HG02623 (cell line): ENCODE results near the gene DPP6.

Experiments used
- ATAC-seq: cut with Tn5 transposase; IDR thresholded peaks from one replicate; pipeline ENCODE4 v1.9.1; 2021; ENCODE audit warnings: moderate library complexity; ENCODE audit not compliant: unreplicated experiment

DPP6 gene

GRCh38 chr7:154509192-154509591, 457.0 kb downstream of the DPP6 start:
- ATAC-seq: no peak

GRCh38 chr7:154512121-154512833, 460.1 kb downstream of the DPP6 start:
- ATAC-seq: no peak

GRCh38 chr7:154517768-154518167, 465.6 kb downstream of the DPP6 start:
- no peak for ATAC-seq

GRCh38 chr7:154519229-154519628, 467.0 kb downstream of the DPP6 start:
- no peak for ATAC-seq

- ATAC-seq: no peak
Measured at GRCh38 chr7:154530136-154530535, 477.9 kb downstream of the DPP6 start.

- ATAC-seq: no peak
Measured at GRCh38 chr7:154532771-154533170, 480.6 kb downstream of the DPP6 start.

- no peak for ATAC-seq
Measured at GRCh38 chr7:154540596-154540995, 488.4 kb downstream of the DPP6 start.

- ATAC-seq: no peak
Measured at GRCh38 chr7:154541606-154542005, 489.4 kb downstream of the DPP6 start.

GRCh38 chr7:154546946-154547587, 494.9 kb downstream of the DPP6 start:
- no peak for ATAC-seq

GRCh38 chr7:154553711-154554265, 501.6 kb downstream of the DPP6 start:
- no peak for ATAC-seq

GRCh38 chr7:154559454-154559853, 507.3 kb downstream of the DPP6 start:
- ATAC-seq: no peak

- no peak for ATAC-seq
Measured at GRCh38 chr7:154564676-154565075, 512.5 kb downstream of the DPP6 start.

GRCh38 chr7:154566877-154567276, 514.7 kb downstream of the DPP6 start:
- no peak for ATAC-seq

- no peak for ATAC-seq
Measured at GRCh38 chr7:154568346-154568745, 516.1 kb downstream of the DPP6 start.

- no peak for ATAC-seq
Measured at GRCh38 chr7:154569916-154570315, 517.7 kb downstream of the DPP6 start.

GRCh38 chr7:154571772-154572171, 519.6 kb downstream of the DPP6 start:
- no peak for ATAC-seq

- no peak for ATAC-seq
Measured at GRCh38 chr7:154574235-154574634, 522.0 kb downstream of the DPP6 start.

- no peak for ATAC-seq
Measured at GRCh38 chr7:154575497-154575896, 523.3 kb downstream of the DPP6 start.

GRCh38 chr7:154576604-154577003, 524.4 kb downstream of the DPP6 start:
- ATAC-seq: no peak

- no peak for ATAC-seq
Measured at GRCh38 chr7:154577141-154577873, 525.1 kb downstream of the DPP6 start.

- no peak for ATAC-seq
Measured at GRCh38 chr7:154578336-154578735, 526.1 kb downstream of the DPP6 start.

- no peak for ATAC-seq
Measured at GRCh38 chr7:154579711-154580110, 527.5 kb downstream of the DPP6 start.
